ENCODE results near the gene KIRREL2. TPM values are rescaled to one million over a fixed set of nuclear protein-coding genes. Genes with fewer than 3 reads are reported as not detected.
"Not testable (repeated sequence)": the region's sequence is repeated elsewhere in the genome, so short reads cannot be mapped to it uniquely, and the experiment has no call there.

Gene KIRREL2
- not detected for total RNA-seq

DNA sequence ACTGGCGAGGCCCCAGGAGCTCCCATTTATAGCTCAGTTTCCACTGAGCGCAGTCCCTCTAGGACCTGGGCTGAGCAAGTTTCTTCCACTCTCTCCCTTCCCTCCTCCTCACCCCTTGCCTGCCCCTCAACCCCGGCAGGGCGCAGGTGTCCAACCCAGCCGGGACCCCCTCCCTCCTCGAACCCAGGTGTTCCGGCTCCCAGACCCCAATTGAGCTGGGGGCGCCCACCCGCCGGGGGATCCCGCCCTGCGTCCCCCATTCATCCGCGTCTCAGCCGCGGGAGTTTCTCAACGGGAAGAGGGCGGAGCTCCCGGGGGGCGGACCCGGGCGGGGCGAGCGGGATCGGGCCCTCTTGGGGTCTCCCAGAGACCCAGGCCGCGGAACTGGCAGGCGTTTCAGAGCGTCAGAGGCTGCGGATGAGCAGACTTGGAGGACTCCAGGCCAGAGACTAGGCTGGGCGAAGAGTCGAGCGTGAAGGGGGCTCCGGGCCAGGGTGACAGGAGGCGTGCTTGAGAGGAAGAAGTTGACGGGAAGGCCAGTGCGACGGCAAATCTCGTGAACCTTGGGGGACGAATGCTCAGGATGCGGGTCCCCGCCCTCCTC is at the start of gene KIRREL2:
Gene KIRREL2 (plus strand): TSS at position 366 of the 604 bp plus-strand sequence. CDS start 209 bp downstream, at position 575.
- DNase-seq (ENCODE audit: low spot score), result no peak

DNA sequence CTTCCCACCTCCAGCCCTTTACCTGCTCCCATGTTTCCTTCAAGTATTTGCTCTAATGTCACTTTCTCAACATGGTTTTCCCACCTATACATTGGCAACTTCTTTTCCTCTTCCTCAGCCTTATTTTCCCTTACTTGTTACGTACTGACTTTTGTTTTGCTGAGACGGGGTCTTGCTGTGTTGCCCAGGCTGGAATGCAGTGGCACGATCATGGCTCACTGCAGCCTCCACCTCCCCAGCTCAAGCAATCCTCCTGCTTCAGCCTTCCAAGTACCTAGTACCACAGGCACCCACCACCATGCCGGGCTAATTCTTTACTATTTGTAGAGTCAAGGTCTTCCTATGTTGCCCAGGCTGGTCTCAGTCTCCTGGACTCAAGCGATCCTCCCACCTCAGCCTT is 49.1 kb upstream of the KIRREL2 start:
- DNase-seq (ENCODE audit: low spot score), result no peak

DNA sequence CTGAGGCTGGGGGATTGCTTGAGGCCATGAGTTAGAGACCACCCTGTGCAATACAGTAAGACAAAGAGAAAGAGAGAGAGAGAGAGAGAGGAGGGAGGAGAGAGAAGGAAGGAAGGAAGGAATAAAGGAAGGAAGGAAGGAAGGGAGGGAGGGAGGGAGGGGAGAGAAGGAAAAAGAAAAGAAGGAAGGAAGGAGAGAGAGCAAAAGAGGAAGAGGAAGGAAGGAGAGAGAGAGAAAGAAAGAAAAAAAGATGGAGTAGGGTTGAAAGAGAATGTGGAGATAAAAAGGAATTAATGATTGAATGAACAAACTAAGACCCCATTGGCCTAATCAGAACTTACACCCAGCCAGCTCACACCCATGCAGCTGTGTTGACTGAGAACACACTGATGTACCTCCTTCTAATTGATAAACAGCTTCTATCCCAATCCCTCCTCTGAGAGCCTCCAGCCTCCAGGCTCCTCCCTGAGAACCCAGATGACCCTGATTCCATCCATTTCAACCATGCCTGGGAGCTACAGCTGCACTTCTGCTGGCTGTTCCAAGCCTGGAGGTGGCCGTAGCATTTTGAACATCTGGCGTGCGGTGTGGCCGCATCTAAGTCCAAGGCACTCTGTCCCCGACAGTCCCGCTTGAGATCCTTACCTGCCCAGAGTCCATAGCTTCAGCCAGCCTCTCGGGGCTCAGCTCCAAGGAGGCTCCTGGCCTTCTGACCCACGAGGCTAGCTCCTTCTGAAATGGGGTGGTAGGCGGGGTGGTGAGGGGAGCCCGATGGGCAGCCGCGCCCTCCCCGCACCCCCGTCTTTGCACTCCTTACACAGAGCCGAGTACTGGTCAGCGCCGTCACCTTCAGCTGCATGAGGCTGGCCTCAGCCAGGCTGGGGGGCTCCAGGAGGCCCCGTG is 45.1 kb upstream of the KIRREL2 start:
- DNase-seq (ENCODE audit: low spot score), result no peak

DNA sequence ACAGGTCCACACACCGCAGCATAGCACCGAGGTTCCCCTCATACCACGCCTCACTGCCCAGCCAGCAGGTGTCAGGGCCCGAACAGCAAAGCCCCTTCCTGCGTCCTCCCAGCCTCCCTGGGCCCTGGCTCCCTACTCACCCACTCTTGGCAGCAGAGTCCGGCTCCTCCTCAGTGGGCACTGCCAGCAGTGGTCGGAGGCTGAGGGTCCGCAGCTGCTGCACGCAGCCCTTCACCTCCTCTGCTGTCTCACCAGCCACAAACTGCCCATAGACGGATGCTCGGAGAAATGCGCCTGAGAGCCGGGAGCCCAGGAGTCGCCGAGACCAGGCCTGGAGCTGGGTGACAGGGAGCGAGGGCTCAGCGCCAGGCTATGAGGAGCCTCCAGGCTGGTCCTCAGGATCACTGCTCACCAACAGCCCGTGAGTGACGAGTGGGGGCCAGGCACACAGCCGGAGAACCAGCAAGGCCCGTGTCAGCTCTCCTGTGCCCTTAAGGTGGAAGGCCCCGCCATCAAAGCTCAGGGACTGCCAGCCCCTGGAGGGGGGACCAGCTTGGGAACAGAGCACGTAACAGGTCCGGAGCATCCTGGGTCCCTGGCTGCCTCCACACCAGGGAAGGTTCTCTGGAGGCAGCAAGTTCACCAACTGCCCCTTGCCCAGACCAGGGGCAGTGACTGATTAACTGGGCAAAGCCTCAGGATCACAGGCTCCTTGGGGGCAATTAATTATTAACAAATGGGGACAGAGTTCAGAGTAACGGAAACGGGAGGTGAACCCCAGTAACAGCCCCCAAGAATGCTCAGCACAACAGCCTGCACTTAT is 44.3 kb upstream of the KIRREL2 start, which contains the start of gene PRODH2:
Gene PRODH2 (minus strand): TSS at position 626 of the 823 bp plus-strand sequence. CDS start 40 bp downstream, at position 586.
- no peak for DNase-seq (ENCODE audit: low spot score)

DNA sequence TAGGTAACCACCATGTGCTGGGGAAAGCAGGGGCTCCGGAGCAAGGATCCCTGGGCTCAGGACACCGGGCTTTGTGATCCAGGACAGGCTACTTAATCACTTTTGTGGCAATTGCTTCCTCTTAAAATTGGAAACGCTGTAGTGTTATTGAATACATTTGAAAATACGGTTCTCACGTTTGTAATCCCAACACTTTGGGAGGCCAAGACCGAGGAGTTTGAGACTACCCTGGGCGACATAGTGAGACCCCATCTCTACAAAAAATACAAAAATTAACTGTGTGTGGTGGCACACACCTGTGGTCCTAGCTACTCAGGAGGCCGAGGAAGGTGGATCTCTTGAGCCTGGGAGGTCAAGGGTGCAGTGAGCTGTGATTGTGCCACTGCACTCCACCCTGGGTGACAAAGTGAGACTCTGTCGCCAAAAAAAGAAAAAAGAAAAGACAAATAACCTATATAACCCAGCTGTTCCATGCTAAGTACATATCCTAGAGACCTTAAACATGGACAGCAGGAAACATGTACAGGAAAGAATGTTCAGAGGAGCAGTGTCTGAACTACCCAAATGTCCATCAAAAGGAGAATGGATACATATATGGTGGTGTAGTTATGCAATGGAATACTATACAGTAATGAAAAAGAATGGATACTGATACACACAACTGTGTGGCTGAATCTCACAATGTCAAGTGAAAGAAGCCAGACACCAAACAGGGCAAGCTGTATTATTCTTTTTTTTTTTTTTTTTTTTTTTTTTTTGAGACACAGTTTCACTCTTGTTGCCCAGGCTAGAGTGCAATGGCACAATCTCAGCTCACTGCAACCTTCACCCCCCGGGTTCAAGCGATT is 43.4 kb upstream of the KIRREL2 start:
- DNase-seq (ENCODE audit: low spot score), result no peak

DNA sequence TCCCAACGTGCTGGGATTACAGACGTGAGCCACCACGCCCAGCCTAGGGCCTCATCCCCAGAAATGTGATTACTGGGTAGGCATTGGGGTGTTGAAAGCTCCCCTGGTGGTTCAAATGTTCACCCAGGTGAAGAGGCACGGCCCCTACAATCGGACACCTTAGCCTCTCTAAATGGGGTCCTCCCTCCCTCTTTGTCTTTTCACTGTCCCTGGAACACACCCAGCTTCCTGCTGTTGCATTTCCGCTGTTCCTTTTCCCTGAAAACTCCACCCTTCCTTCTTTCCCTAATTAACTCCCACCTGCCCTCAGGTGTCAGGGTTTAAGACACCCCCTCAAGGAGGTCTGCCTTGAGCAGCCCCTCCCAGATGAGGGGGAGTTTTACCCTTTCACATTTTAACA is 40.4 kb upstream of the KIRREL2 start:
- DNase-seq (ENCODE audit: low spot score), result no peak

DNA sequence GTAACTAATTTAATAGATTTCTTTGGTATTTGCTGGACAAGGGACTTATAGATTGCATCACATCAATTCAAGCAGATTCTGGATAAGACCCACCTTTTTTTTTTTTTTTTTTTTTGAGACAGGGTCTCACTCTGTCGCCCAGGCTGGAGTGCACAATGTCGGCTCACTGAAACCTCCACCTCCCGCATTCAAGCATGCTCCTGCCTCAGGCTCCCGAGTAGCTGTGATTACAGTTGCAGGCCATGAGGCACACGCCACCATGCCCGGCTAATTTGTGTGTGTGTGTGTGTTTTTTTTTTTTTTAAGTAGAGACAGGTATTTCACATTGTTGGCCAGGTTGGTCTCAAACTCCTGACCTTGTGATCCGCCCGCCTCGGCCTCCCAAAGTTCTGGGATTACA is 39.9 kb upstream of the KIRREL2 start:
- no peak for DNase-seq (ENCODE audit: low spot score)

DNA sequence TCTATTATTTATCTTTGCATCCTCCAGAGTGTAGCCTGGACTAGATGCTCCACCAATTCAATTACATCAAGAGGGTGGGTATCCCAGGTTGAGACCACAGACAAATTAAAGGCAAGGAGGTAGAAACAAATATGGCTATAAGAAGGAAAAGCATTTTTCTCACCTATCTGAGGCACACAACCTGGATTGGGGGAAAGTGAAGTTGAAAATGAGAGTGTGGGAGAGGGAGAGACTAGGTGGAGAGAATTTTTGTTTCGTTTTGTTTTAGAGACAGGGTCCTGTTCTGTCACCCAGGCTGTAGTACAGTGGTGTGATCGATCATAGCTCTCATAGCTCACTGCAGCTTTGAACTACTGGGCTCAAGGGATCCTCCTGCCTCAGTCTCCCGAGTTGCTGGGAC is 38.3 kb upstream of the KIRREL2 start:
- no peak for DNase-seq (ENCODE audit: low spot score)

DNA sequence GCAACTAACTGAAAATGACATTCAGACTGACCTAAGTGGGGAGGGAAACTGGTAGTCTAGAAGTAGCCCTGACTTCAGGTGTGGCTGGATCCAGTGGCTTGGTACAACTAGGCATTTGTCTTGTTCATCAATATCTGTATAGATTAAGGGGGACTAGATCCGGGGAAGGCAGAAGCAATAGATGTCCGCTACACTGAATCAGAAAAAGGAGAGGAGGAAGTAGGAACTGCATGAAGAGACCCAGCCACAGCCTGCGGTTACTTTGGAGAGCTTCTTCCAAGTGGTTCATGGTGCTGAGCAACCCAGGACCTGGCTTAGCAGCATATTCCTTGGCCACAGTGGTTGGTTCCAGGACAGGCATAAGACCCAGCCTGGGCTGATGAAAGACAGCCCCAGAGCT is 34.1 kb upstream of the KIRREL2 start:
- DNase-seq (ENCODE audit: low spot score), result no peak

DNA sequence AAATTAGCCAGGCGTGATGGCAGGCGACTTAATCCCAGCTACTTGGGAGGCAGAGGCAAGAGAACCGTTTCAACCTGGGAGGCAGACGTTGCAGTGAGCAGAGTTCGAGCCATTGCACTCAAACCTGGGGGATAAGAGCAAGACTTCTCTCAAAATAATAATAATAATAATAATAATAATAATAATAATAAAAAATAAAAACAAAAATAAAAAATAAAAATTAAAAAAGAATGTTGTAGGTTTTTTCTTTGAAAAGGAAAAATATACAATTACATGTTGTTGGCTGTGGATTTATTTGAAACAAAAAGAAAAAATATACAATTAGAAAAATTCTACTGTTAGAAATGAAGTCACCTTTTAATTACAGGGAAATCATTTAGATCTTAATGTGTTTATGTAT is 32.6 kb upstream of the KIRREL2 start:
- no peak for DNase-seq (ENCODE audit: low spot score)

DNA sequence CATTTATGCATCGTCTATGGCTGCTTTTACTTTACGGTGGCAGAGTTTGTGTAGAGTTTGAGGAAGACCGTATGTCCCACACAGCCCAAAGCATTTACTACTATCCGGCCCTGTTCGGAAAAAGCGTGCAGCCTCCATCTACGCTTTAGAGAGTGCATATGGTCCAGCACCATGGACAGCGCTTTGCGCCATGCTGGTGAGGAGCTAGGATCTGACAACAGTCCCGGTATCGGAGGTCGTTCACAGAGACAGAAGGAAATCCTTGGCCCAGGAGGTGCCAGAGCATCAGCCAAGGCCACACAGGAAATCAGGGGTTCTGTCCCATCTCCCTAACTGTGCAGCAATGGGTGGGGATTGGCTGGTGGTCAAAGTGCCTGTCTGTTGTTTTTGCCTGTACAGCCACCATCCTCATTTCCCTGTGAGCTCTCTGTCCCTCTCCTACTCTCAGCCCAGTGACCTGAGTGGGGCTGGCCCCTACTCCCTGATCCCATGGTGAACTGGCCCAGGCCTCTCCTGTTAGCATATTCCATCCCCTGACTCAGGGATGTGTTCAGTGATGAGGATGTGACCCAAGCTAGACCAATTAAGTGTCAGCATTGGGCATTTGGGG is 27.9 kb upstream of the KIRREL2 start:
- DNase-seq (ENCODE audit: low spot score), result no peak

DNA sequence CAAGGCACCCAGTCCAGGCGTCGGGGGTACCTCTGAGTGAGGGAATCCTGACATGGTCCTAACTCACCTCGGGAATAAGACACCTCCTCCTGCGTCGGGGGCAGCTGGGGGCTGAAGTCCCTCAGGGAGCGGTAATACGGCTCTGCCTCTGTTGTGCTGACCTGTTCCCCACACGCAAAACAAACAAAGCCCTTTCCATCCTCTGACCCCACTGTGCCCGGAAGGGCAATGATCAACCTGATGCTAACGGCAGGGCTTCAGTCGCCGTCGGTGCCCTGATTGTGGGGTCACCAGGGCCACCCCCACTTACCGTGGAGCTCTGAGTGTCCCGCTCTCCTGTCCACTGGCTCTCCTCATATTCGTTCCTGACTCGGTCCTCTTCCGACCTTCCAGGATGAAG is 25.7 kb upstream of the KIRREL2 start:
- DNase-seq (ENCODE audit: low spot score), result no peak

DNA sequence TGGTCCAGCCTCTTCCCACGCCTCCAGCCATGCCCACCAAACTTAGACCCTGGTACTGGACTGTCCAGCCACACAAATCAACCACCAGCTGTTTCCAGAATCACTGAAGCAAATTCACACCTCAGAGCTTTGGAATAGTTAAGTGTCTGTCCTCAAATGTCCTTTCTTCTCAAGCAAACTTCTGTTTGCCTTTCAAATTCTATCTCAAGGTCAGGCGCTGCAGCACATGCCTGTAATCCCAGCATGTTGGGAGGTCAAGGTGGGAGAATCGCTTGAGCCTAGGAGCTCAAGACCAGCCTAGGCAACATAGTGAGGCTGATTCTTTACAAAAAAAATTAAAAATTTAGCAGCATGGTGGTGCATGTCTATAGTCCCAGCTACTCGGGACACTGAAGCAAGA is 24.7 kb upstream of the KIRREL2 start:
- no peak for DNase-seq (ENCODE audit: low spot score)

DNA sequence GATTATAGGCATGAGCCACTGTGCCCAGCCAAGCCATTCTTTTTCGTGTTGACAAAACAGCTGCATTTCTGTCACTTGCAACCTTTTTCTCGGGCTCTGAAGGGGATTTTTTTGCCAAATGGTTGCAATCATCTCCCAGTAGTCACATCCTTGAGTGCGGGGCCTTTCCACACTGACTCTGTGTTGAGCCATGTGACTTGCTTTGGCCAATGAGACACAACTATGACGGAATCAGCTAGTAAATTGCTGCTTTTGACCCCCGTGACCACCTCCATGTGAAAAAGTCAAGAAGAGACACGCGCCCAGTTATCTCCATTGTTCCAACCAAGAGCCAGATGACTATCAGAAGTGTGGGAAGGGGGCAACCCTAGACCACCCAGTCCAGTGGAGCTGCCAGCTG is 22.7 kb upstream of the KIRREL2 start:
- no peak for DNase-seq (ENCODE audit: low spot score)

DNA sequence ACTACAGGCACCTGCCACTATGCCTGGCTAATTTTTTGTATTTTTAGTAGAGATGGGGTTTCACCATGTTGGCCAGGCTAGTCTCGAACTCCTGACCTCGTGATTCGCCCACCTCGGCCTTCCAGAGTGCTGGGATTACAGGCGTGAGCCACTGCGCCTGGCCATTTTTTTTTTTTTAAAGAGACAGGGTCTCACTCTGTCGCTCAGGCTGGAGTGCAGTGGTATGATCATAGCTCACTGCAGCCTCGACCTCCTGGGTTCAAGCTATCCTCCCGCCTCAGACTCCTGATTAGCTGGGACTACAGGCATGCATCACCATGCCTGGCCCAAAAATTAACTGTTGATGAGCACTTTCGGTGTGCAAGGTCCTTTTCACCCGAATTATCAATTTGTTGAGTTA is 20.6 kb upstream of the KIRREL2 start:
- DNase-seq (ENCODE audit: low spot score), result not testable (repeated sequence)

DNA sequence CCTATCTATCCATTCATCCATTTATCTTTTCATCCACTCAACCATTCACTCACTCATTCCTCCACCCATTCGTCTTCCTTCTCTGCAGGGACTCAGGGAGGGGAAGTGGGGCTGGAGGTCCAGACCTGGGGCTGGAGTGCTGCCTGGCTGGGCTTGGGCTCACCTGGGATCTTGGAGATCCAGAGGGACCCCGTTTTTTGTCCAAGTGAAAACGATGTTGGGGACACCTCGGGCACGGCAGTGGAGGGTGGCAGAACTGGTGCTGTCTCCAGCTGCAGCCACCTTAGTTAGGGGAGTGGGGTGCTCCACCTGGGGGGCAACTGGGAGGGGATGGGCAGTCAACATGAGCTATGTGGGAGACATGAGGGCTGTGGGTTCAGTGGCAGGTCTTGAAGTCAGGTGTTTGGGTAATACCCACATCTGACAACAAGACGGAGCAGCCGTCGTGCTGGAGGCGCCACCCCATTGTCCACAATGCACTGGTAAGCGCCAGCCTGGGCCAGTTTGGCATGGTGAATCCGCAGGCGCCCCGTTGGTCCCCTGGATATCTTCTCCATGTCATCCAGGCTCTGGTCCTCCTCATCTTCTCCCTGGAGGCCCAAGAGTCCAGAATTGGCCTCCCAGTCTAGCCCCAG is 14.6 kb upstream of the KIRREL2 start:
- DNase-seq (ENCODE audit: low spot score), result no peak

DNA sequence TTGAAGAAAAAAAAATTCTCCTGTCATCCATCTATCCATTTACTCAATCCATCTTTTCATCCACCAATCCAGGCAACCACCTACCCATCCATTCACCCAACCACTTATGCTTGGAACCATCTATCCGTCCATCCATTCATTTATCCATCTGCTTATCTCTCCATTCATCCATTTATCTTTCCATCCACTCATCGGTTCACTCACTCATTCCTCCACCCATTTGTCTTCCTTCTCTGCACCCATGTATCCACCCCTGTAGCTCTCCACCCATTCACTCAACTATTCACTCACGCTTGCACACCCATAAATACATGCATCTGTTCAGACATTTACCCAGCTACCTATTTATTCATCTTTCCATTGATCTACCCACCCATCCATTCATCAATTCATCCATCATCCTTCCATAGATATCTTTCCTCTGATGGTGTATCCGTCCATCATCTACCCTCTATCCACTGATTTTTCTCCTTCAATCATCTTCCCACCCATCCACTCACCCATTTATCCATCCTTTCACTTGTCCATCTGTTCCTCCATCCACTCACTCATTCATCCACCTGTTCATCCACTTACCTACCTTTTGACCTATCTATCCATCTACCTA is 13.9 kb upstream of the KIRREL2 start:
- DNase-seq (ENCODE audit: low spot score), result no peak

DNA sequence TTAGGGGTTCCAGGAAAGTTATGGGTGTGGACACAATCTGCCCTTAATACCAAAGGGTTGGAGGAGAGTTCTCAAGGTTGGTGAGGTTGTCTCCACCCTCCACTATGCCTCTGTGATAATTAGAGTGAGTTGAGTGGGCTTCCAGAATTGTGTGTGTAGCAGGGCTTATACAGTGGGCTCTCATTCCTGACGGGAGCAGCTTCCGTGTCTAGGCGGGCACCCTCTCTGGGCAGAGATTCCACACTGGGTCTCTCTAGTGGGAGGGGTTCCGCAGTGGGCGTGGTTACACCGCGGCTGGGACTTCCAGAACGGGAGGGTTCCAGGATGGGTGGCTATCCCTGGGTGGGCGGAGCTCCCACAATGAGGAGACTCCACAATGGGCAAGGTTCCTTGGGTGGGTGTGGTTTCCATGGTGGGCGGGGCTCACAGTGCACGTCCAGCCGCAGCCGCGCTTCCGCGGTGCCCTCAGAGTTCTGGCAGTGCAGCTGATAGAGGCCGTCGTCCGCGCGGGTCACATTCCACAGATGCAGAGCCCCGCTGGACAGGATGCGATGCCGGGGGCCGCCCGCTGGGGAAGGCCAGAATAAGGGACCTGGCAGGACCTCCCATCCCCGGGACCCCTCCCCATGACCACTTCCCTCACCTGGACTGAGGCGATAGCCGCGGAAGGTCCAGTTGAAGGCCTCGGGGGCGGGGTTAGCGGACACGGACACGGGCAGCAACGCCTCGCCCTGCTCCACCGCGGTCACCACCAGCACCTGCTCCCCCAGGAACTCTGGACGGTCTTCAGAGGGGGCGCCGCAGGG is 12.8 kb upstream of the KIRREL2 start:
- DNase-seq (ENCODE audit: low spot score), result no peak

Measured in ureter (tissue), 1 donor.